ENCODE data around the gene MRPS14.
A peak's percentile ranks its signal among the peaks of the same experiment; 100 is the strongest.

MRPS14 gene

DNA sequence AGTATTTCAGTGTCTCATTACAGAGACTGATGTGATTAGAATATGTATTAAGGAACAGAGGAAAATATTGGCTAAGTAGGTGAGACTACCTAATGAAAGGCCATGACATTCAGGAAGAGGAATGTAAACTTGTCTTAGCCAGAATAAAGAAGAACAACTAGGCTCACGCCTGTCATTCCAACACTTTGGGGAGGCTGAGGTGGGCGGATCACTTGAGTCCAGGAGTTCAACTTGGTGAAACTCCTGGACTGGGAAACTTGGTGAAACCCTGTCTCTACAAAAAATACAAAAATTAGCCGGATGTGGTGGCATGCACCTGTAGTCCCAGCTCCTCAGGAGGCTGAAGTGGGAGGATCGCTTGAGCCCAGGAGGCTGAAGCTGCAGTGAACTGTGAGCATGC, 38.3 kb downstream of the MRPS14 start:
- no peak overlapping the region for H3K4me3 ChIP-seq (ENCODE audit: low read depth, low read length)
- no peak for TF ChIP-seq CTCF (IDR thresholded peaks at IDR 0.05; ENCODE audit: low read depth, low read length)

DNA sequence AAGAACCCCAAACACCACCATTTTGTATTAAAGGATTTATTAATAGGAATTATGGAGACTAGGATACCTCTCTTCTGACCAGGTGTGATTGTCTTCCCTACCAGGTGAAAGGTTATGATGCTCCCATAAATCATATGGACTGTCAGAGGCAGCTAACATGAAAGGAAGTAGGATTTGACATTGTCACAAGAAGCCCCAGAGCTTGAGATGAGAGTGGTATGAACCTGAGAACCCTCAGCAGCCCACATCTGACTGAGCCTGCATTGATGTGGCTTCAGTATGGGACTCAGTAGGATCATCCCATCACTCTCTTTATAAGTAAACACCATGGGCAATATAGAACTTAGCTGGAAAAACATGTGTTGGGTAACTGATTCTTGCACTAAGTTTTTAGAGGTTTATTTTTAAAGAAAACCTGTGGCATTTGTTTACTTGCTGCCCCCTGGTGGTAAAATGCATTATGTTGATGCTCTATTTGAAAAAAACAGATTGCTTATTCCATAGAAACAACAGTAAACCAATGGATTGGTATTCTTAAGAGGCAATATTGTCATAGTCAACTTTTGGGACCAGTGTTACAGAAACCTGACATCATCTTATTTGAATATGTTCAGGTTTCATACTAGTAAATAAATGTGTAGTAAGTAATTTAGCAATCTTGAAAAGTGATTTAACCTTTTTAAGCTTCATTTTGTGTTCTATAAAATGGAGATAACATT, 40.1 kb downstream of the MRPS14 start:
- H3K4me3 ChIP-seq (ENCODE audit: low read depth, low read length) = no peak overlapping the region
- peak; percentile 26; the same call in 1 of the 2 replicates for TF ChIP-seq CTCF (IDR thresholded peaks at IDR 0.05; ENCODE audit: low read depth, low read length)

- no peak overlapping the region for H3K4me3 ChIP-seq (ENCODE audit: low read depth, low read length)
- TF ChIP-seq CTCF (IDR thresholded peaks at IDR 0.05; ENCODE audit: low read depth, low read length) = no peak
These were observed 46.7 kb downstream of the MRPS14 start for GRCh38 chr1:174976436-174977108.

DNA sequence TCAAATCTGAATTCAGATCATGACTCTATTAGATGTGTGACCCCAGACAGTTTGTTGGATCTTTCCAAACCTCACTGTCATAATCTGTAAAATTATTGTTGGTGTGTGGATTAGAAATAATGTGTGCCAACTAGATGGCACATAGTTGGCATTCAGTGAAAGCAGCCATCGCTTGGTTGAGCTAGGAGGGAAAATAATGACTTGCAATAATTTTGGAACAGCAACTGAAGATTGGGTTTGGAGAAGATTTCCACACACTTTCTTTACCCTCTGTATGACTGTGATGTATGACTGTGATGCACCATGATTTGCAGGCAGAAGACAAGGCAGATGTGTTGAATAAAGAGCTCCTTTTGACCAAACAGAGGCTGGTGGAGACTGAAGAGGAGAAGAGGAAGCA, 47.5 kb downstream of the MRPS14 start:
- no peak for TF ChIP-seq CTCF (IDR thresholded peaks at IDR 0.05; ENCODE audit: low read depth, low read length)
- no peak overlapping the region for H3K4me3 ChIP-seq (ENCODE audit: low read depth, low read length)

GRCh38 chr1:174974711-174975119, 48.5 kb downstream of the MRPS14 start:
- no peak overlapping the region for H3K4me3 ChIP-seq (ENCODE audit: low read depth, low read length)
- no peak for TF ChIP-seq CTCF (IDR thresholded peaks at IDR 0.05; ENCODE audit: low read depth, low read length)

DNA sequence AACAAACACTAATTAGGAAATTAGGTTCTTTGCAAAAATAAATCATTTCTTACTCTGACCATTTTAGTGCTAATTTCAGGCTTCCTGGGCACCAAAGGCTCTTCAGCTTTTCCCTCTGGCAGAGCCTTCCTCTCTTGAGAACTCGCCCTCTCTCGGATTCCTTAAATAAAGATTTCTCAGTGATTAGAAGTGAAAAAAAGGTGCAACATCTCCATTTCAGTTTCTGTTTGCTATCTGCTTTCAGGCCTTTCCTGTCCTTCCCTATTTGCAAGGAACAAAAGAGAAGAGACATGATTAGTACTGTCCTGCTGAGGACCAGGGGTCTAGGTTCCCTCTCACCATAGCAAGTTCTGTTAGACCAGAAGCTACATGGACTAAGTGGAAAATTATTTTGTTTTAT, 51.3 kb downstream of the MRPS14 start:
- no peak for TF ChIP-seq CTCF (IDR thresholded peaks at IDR 0.05; ENCODE audit: low read depth, low read length)
- H3K4me3 ChIP-seq (ENCODE audit: low read depth, low read length) = no peak overlapping the region

DNA sequence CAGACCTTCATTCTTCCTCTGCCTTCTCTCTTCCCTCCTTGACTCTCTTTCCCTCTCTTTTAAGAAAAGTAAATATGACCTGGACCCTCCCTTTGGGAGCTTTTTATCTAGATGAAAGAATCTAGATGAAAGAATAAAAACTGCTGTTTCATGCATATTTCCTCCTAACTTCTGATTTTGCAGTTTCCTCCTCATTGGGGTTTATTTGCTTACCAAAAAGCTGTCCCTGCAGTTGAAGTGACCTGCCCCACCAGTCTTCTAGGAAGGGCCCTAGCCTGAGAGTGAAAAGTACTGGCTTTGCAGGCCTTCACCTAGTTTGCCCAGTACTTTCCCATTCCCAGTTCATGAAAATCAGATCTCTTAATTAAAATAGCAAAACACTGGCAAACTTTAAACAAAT, 51.8 kb downstream of the MRPS14 start:
- TF ChIP-seq CTCF (IDR thresholded peaks at IDR 0.05; ENCODE audit: low read depth, low read length) = no peak
- no peak overlapping the region for H3K4me3 ChIP-seq (ENCODE audit: low read depth, low read length)

Data from WI38 (cell line).